D721Med (cell line): ENCODE data around the gene LMAN2L.

Experiments used
- DNase-seq: peaks from one replicate; pipeline ENCODE4 v3.0.0; 2011; ENCODE audit warnings: low spot score; ENCODE audit not compliant: insufficient read length
- FAIRE-seq: peaks from 2 replicates; lab custom pipeline; 2011; peaks lifted over from hg19 to GRCh38; lab: Jason Lieb, UNC
- CTCF ChIP-seq: IDR thresholded peaks from 2 replicates; pipeline ENCODE4 v1.5.1; 2012; ENCODE audit warnings: mild to moderate bottlenecking, control low read depth; ENCODE audit not compliant: insufficient read depth; ENCODE audit errors: missing control alignments

Gene LMAN2L

GRCh38 chr2:96693286-96694200 lies 46.3 kb downstream of the LMAN2L start:
- no peak for FAIRE-seq
- TF ChIP-seq CTCF, result no peak
- no peak for DNase-seq

GRCh38 chr2:96692094-96692971 lies 47.5 kb downstream of the LMAN2L start:
- no peak for TF ChIP-seq CTCF
- DNase-seq, result no peak
- no peak for FAIRE-seq

GRCh38 chr2:96691022-96691612 lies 48.7 kb downstream of the LMAN2L start:
- DNase-seq (no peak), FAIRE-seq (no peak)
- TF ChIP-seq CTCF, result no peak

GRCh38 chr2:96690306-96691021 lies 49.4 kb downstream of the LMAN2L start:
- TF ChIP-seq CTCF, result no peak
- DNase-seq, result no peak
- FAIRE-seq, result no peak

- DNase-seq (no peak), FAIRE-seq (no peak)
- TF ChIP-seq CTCF, result no peak
Measured at GRCh38 chr2:96689431-96689991, 50.4 kb downstream of the LMAN2L start.
